Gastroesophageal sphincter (tissue), 4 donors: ENCODE measurements around the gene KIAA1958. TPM values are rescaled to one million over a fixed set of nuclear protein-coding genes. Genes with fewer than 3 reads are reported as not detected.

ENCODE experiments used
- ATAC-seq: fragments of 150-250 bp; one replicate; pipeline ENCODE4 v1.9.1; 2016; ENCODE audit warnings: mild to moderate bottlenecking, moderate library complexity
- H3K27ac ChIP-seq, 4 donors: fragments of 200-600 bp; sonication (generic) in 3 of 4; 1 replicate in 3 of 4; 2 replicates in 1 of 4; pipeline ENCODE4 v1.5.1; 2016 to 2019
- H3K27me3 ChIP-seq: fragments of 200-600 bp; sonication (generic); one replicate; pipeline ENCODE4 v1.5.1; 2019
- H3K36me3 ChIP-seq, 2 donors: fragments of 200-600 bp; sonication (generic); one replicate each; pipeline ENCODE4 v1.5.1; 2019; ENCODE audit warnings: control low read depth in 1 of 2
- H3K4me1 ChIP-seq, 3 donors: fragments of 200-600 bp; sonication (generic); 1 replicate in 2 of 3; 2 replicates in 1 of 3; pipeline ENCODE4 v1.5.1; 2016 to 2019; ENCODE audit warnings: control low read depth in 2 of 3
- H3K4me3 ChIP-seq, 2 donors: fragments of 200-600 bp; sonication (generic); one replicate each; pipeline ENCODE4 v1.5.1; 2019; ENCODE audit warnings: mild to moderate bottlenecking in 1 of 2, moderate library complexity in 1 of 2
- H3K9me3 ChIP-seq, 3 donors: fragments of 200-600 bp; sonication (generic); one replicate each; pipeline ENCODE4 v1.5.1; 2017 to 2019; ENCODE audit warnings: control low read depth in 2 of 3
- EP300 ChIP-seq: sonication (generic); formaldehyde crosslinking; IDR thresholded peaks from one replicate; pipeline ENCODE4 v1.6.1; 2017; ENCODE audit warnings: antibody characterized with exemption, mild to moderate bottlenecking
- POLR2A ChIP-seq, 2 donors: fragments of 450-650 bp; IDR thresholded peaks; one replicate each; pipeline ENCODE4 v1.6.1; 2017; ENCODE audit warnings: antibody characterized with exemption in 2 of 2, mild to moderate bottlenecking in 2 of 2, moderate library complexity in 1 of 2
- POLR2AphosphoS5 ChIP-seq: sonication (generic); formaldehyde crosslinking; IDR thresholded peaks from one replicate; pipeline ENCODE4 v1.6.1; 2017; ENCODE audit warnings: antibody characterized with exemption
- WGBS, 2 donors: methylation state at CpG; one replicate each; pipeline ENCODE4 v1.1.5; 2018; ENCODE audit warnings: low coverage in 1 of 2; 5-methylcytosine and 5-hydroxymethylcytosine counted together
- total RNA-seq, 4 donors: library from RNA; depleted of rRNA; stranded (reverse); fragments of >200 nt; gene quantifications; one replicate each; pipeline ENCODE4 v1.1.0, GENCODE V29; 2016
- TF ChIP-seq, protein P1 (sequence below), 4 experiments: fragments of 200-600 bp in 2 of 4; fragments of 450-650 bp in 2 of 4; sonication (generic) in 1 of 4; IDR thresholded peaks; one replicate each; pipeline ENCODE4 v1.5.1; 2017 to 2019; ENCODE audit warnings: antibody characterized with exemption in 4 of 4, mild to moderate bottlenecking in 2 of 4, moderate library complexity in 2 of 4

Gene KIAA1958
- total RNA-seq, 4 donors from 2014 or later, result 3.5 to 8.4 (median 3.9) TPM

- TF ChIP-seq, protein P1, sequence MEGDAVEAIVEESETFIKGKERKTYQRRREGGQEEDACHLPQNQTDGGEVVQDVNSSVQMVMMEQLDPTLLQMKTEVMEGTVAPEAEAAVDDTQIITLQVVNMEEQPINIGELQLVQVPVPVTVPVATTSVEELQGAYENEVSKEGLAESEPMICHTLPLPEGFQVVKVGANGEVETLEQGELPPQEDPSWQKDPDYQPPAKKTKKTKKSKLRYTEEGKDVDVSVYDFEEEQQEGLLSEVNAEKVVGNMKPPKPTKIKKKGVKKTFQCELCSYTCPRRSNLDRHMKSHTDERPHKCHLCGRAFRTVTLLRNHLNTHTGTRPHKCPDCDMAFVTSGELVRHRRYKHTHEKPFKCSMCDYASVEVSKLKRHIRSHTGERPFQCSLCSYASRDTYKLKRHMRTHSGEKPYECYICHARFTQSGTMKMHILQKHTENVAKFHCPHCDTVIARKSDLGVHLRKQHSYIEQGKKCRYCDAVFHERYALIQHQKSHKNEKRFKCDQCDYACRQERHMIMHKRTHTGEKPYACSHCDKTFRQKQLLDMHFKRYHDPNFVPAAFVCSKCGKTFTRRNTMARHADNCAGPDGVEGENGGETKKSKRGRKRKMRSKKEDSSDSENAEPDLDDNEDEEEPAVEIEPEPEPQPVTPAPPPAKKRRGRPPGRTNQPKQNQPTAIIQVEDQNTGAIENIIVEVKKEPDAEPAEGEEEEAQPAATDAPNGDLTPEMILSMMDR (IDR thresholded peaks at IDR 0.05), result peak in 2 of 4 experiments; percentile 14 to 20
- TF ChIP-seq POLR2AphosphoS5, result no peak
- H3K4me3 ChIP-seq, result no peak overlapping the region
- H3K9me3 ChIP-seq, result no peaks in the 10 kb centered on the region
- H3K4me1 ChIP-seq, result peaks cover 0 to 11% (median 0%) of the 10 kb centered on the region in 3 donors
- 33 to 64% methylated on average over 4 to 6 of the region's 6 CpGs for WGBS, 2 donors
- no peaks in the 10 kb centered on the region for H3K27me3 ChIP-seq
- no peak for ATAC-seq
- H3K27ac ChIP-seq, result no peak overlapping the region
- H3K36me3 ChIP-seq, result peaks cover 0 to 8% of the 10 kb centered on the region in 2 donors
Measured at GRCh38 chr9:112705768-112706427, 219.3 kb downstream of the KIAA1958 start.

DNA sequence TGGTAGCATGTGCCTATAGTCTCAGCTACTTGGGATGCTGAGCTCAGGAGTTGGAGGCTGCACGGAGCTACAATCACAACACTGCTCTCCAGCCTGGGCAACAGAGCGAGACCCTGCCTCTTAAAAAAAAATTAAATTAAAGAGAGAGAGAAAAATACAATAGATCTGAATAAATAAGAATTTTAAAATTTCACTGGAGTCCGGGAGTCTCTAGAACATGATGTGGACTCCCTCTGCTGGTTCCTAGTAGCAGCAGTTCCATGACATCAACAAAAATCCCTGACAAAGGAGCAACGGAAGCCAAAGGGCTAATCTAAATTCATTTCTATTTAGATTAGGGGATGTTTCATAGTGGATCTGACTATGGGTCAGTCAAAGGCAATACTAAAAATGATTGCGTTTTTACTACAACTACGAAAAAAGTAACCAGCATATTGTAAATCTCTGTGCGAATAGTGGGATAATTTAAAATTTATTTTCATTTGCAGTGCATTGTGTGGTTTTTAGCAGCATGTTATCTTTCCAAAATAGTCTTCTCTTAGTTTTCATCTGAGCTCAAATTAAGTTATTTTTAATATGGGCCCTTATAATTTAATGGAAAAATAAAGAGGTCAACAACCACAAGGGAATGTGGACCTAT, 224.5 kb downstream of the KIAA1958 start:
- 52 to 64% methylated on average over 7 of the region's 7 CpGs for WGBS, 2 donors
- no peak for ATAC-seq
- H3K27me3 ChIP-seq, result no peaks in the 10 kb centered on the region
- peaks cover 0 to 27% of the 10 kb centered on the region in 2 donors for H3K36me3 ChIP-seq
- H3K4me1 ChIP-seq, result peaks cover 0 to 21% (median 0%) of the 10 kb centered on the region in 3 donors
- H3K4me3 ChIP-seq, result no peak overlapping the region
- H3K27ac ChIP-seq, result no peak overlapping the region
- H3K9me3 ChIP-seq, result peaks cover 0 to 5% (median 0%) of the 10 kb centered on the region in 3 donors
- TF ChIP-seq EP300 (no peak), POLR2A (IDR thresholded peaks at IDR 0.05) (no peak)
- TF ChIP-seq, protein P1 (IDR thresholded peaks at IDR 0.05), result peak in 2 of 4 experiments; percentile 9 to 43

- no peaks in the 10 kb centered on the region for H3K27me3 ChIP-seq
- H3K4me1 ChIP-seq, result peaks cover 0 to 34% (median 6%) of the 10 kb centered on the region in 3 donors
- no peak for ATAC-seq
- 97 to 100% methylated on average over 3 of the region's 3 CpGs for WGBS, 2 donors
- peaks cover 0 to 29% of the 10 kb centered on the region in 2 donors for H3K36me3 ChIP-seq
- TF ChIP-seq EP300 (no peak), POLR2A (IDR thresholded peaks at IDR 0.05) (no peak), POLR2AphosphoS5 (no peak)
- TF ChIP-seq, protein P1 (IDR thresholded peaks at IDR 0.05), result no peak
- no peak overlapping the region for H3K4me3 ChIP-seq
- H3K27ac ChIP-seq, result no peak overlapping the region
- peaks cover 0 to 5% (median 0%) of the 10 kb centered on the region in 3 donors for H3K9me3 ChIP-seq
Measured at GRCh38 chr9:112712678-112713077, 226.1 kb downstream of the KIAA1958 start.

DNA sequence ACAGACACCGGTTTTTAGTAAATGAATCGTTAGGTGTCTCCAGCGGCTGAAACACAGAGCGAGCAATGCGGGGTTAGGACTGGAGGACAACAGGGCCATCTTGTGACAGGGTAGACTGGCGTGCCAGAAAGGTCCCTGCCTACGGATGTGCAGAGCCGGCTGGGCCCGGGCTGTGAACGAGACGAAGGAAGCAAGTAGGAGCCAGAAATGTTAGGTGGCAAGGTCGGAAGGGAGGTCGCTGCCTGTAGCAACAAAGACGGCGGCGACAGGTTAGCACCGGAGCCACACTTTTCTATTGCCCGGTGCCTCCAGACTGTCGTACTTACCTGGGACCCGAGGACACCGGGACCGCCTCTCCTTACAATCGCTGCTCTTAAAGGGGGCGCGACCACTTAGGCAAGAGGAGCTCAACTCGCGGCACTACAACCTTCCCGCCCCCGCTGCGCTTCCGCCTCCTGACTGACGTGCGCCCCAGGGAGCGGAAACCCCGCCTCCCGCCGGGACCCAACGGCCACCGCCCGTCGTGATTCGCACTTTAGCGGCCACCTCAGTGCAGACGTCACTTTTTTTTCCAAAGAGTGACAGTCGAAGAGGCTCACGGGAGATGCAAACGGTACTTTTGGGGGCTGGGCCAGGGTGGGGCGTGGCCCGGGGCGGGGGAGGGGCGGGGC, 231.2 kb downstream of the KIAA1958 start, which contains the start of gene INIP:
INIP (minus strand) TSS at position 457 of the 671 bp plus-strand sequence. CDS start 1,632 bp downstream, outside the sequence.
- peaks cover 0 to 21% of the 10 kb centered on the region in 2 donors for H3K36me3 ChIP-seq
- WGBS, 2 donors, result 0% methylated on average over 5 to 16 of the region's 51 CpGs
- H3K4me3 ChIP-seq, result peak within 1 kb of the TSS; percentile 56 to 75
- TF ChIP-seq POLR2A (IDR thresholded peaks at IDR 0.05) (peak in 1 of 2 donors; percentile 21), EP300 (no peak), POLR2AphosphoS5 (peak; percentile 83)
- TF ChIP-seq, protein P1 (IDR thresholded peaks at IDR 0.05), result peak in 2 of 4 experiments; percentile 18 to 21
- peak; percentile 99 for ATAC-seq
- H3K4me1 ChIP-seq, result peaks cover 0 to 21% (median 6%) of the 10 kb centered on the region in 3 donors
- no peaks in the 10 kb centered on the region for H3K27me3 ChIP-seq
- H3K9me3 ChIP-seq, result no peaks in the 10 kb centered on the region
- peak within 1 kb of the TSS; percentile 72 to 91 (median 84) for H3K27ac ChIP-seq

Other genes starting within 250 kb of the KIAA1958 start
- gene PTBP3, start 153.2 kb upstream of the KIAA1958 start, total RNA-seq, result 10 to 100 TPM; 13.7 to 28.2 (median 24.6) TPM
- gene HSDL2, start 106.7 kb upstream of the KIAA1958 start, total RNA-seq, result 10 to 100 TPM; 43.0 to 66.5 (median 60.9) TPM
- gene INIP, start 231.3 kb downstream of the KIAA1958 start, total RNA-seq, result 10 to 100 TPM; 11.6 to 14.2 (median 13.0) TPM